T-helper 17 cell (primary cell): Measurements from ENCODE around the gene MTURN. TPM values are rescaled to one million over a fixed set of nuclear protein-coding genes. Genes with fewer than 3 reads are reported as not detected.
A peak's percentile ranks its signal among the peaks of the same experiment; 100 is the strongest.

Source experiments
- ATAC-seq: fragments of 150-1000 bp; cut with Tn5 transposase; 2 replicates; pipeline ENCODE4 v1.10.0; 2021; ENCODE audit warnings: mild to moderate bottlenecking, moderate library complexity
- DNase-seq, 3 donors: peaks; one replicate each; pipeline versions ENCODE4 v3.0.0 to v3.0.0-alpha.2; 2020 to 2021
- H3K9me3 ChIP-seq: one replicate; pipeline ENCODE4 v1.7.0; 2013; ENCODE audit warnings: low read length, mild to moderate bottlenecking; ENCODE audit not compliant: control insufficient read depth, poor library complexity, severe bottlenecking
- H3K27ac Mint-ChIP-seq: one replicate; pipeline ENCODE4 v1.8.0; 2022; ENCODE audit warnings: mild to moderate bottlenecking, moderate library complexity, mixed read lengths
- H3K27me3 Mint-ChIP-seq: one replicate; pipeline ENCODE4 v1.8.0; 2022; ENCODE audit warnings: mixed read lengths
- H3K36me3 Mint-ChIP-seq: one replicate; pipeline ENCODE4 v1.8.0; 2022; ENCODE audit warnings: low read depth, mixed read lengths
- H3K4me1 Mint-ChIP-seq: one replicate; pipeline ENCODE4 v1.8.0; 2022; ENCODE audit warnings: mild to moderate bottlenecking, mixed read lengths
- H3K4me3 Mint-ChIP-seq: one replicate; pipeline ENCODE4 v1.8.0; 2022; ENCODE audit warnings: mild to moderate bottlenecking, moderate library complexity, mixed read lengths
- total RNA-seq, 4 donors: library from RNA in 2 of 4; stranded (reverse) in 2 of 4; gene quantifications; one replicate each; pipeline ENCODE4 v1.2.3 and lab custom pipeline; 2022 to 2026

MTURN gene
- total RNA-seq, 2 donors from 2014 or later, result 25.1 to 91.0 TPM

DNA sequence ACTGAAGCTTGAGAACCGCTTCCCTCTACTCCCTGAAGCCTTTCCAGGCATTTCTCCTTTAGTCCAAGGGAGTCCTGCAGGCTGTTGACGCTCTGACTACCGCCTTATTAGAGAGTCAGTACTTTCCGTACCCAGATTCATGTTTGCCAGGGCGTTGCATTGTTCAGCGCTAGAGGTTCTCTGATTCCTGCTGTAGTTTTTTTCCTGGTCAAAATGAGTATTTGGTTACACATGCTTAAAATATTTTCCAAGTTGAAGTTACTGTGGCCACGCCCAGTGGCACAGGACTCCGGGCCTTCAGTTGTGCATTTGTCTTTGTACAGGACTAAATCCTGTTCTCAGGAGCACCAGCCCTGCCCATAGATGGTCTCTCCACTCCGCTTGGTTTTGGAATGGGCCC, 7.9 kb downstream of the MTURN start:
- no peaks in the 10 kb centered on the region for H3K27me3 Mint-ChIP-seq
- no peak for DNase-seq
- H3K4me3 Mint-ChIP-seq, result no peak overlapping the region
- no peak for ATAC-seq
- H3K36me3 Mint-ChIP-seq, result no peaks in the 10 kb centered on the region
- H3K9me3 ChIP-seq, result no peaks in the 10 kb centered on the region
- no peak overlapping the region for H3K27ac Mint-ChIP-seq
- peaks cover 14% of the 10 kb centered on the region for H3K4me1 Mint-ChIP-seq

- DNase-seq, result no peak
These were observed 9.0 kb downstream of the MTURN start for GRCh38 chr7:30143748-30144251.

DNA sequence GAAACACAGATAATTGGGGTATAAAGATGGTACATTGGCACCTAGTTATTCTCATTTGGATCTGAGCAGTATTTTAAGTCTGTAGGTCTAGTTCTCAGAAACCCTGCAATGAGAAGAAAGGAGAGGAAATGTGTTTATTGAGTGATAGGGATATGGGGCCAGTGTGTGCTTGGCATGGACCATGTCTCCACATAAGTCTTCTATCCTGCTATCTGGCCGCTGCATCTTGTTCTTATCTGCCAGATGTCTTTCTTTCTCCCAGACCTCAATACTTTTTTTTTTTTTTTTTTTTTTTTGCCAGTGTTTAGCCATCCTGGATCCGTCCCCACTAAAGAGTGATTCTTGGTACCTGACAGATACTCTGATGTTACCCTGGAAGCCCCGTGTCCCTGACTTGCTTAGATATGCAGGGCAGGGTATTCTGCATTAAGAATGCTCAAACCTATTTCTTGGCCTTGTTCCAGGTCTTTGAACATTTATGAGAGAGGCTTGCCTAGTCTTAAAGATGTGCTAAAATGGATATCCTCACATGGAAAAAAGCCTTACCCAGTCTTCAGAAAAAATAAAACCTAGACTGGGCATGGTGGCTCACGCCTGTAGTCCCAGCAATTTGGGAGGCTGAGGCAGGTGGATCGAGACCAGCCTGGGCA, 10.0 kb downstream of the MTURN start:
- ATAC-seq (no peak), DNase-seq (no peak)
- no peak overlapping the region for H3K4me3 Mint-ChIP-seq
- no peaks in the 10 kb centered on the region for H3K9me3 ChIP-seq
- no peaks in the 10 kb centered on the region for H3K36me3 Mint-ChIP-seq
- H3K4me1 Mint-ChIP-seq, result peaks cover 14% of the 10 kb centered on the region
- no peak overlapping the region for H3K27ac Mint-ChIP-seq
- H3K27me3 Mint-ChIP-seq, result no peaks in the 10 kb centered on the region

More at GRCh38 chr7:30143748-30144251, 9.0 kb downstream of the MTURN start:
- no peaks in the 10 kb centered on the region for H3K9me3 ChIP-seq
- Mint-ChIP-seq H3K27ac (no peak overlapping the region), H3K4me1 (peaks cover 11% of the 10 kb centered on the region), H3K4me3 (no peak overlapping the region), H3K36me3 (no peaks in the 10 kb centered on the region), H3K27me3 (no peaks in the 10 kb centered on the region)
- no peak for ATAC-seq

DNA sequence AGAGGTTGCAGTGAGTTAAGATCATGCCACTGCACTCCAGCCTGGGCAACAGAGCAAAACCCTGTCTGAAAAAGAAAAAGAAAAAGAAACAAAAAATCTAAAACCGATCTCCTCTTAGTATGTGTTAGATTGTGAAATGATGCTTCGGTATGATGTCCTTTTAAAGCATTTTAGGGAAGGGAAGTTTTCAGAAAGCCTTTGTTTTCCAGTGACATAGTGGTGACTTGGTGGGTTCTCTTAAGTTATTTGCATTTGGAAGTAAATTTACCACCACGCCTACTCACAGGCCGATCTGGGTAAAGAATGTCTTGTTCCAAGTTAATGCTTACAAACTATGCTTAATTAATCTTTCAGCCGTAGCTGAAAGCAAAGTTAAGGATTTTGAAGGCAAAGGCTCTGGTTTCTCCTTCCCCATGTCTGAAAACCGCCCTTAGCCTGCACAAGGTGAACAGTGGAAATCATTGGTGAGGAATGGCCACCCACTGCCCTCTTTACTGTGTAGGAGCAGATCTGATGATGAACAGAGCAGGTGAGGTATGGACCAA, 10.7 kb downstream of the MTURN start:
- Mint-ChIP-seq H3K4me3 (no peak overlapping the region), H3K36me3 (no peaks in the 10 kb centered on the region), H3K27ac (no peak overlapping the region), H3K27me3 (no peaks in the 10 kb centered on the region), H3K4me1 (peaks cover 12% of the 10 kb centered on the region)
- ATAC-seq (no peak), DNase-seq (no peak)
- H3K9me3 ChIP-seq, result no peaks in the 10 kb centered on the region

- no peak overlapping the region for H3K27ac Mint-ChIP-seq
- H3K36me3 Mint-ChIP-seq, result no peaks in the 10 kb centered on the region
- H3K4me1 Mint-ChIP-seq, result peaks cover 11% of the 10 kb centered on the region
- no peak overlapping the region for H3K4me3 Mint-ChIP-seq
- no peak for ATAC-seq
- H3K9me3 ChIP-seq, result no peaks in the 10 kb centered on the region
- DNase-seq, result no peak
- H3K27me3 Mint-ChIP-seq, result no peaks in the 10 kb centered on the region
These were observed 11.4 kb downstream of the MTURN start for GRCh38 chr7:30146127-30146612.

DNA sequence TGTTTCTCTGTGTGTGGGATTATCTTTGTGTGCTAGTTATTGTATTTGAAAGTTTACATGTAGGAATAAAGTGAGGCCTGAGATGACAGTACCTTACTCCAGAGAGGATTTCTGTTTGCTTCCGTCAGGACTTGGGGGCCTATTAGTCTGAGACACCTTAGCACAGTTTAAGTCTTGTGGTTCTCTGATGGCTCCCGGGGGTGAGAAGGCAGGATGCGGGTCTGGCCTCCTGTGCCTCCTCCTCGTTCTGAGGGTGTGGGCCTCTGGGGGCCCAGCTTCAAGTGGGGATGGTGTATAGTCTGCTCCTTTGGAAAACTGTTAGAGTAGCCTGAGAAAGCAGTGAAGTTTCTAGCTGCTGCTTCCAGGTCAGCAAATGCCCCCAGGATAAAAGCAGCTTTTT, 12.4 kb downstream of the MTURN start:
- no peak overlapping the region for H3K27ac Mint-ChIP-seq
- H3K27me3 Mint-ChIP-seq, result no peaks in the 10 kb centered on the region
- H3K9me3 ChIP-seq, result no peaks in the 10 kb centered on the region
- no peak for DNase-seq
- no peaks in the 10 kb centered on the region for H3K36me3 Mint-ChIP-seq
- peaks cover 11% of the 10 kb centered on the region for H3K4me1 Mint-ChIP-seq
- no peak overlapping the region for H3K4me3 Mint-ChIP-seq
- no peak for ATAC-seq

GRCh38 chr7:30147785-30148184, 13.0 kb downstream of the MTURN start:
- DNase-seq (no peak), ATAC-seq (no peak)
- H3K36me3 Mint-ChIP-seq, result no peaks in the 10 kb centered on the region
- H3K27me3 Mint-ChIP-seq, result no peaks in the 10 kb centered on the region
- H3K4me3 Mint-ChIP-seq, result no peak overlapping the region
- peaks cover 9% of the 10 kb centered on the region for H3K4me1 Mint-ChIP-seq
- H3K9me3 ChIP-seq, result no peaks in the 10 kb centered on the region
- no peak overlapping the region for H3K27ac Mint-ChIP-seq

DNA sequence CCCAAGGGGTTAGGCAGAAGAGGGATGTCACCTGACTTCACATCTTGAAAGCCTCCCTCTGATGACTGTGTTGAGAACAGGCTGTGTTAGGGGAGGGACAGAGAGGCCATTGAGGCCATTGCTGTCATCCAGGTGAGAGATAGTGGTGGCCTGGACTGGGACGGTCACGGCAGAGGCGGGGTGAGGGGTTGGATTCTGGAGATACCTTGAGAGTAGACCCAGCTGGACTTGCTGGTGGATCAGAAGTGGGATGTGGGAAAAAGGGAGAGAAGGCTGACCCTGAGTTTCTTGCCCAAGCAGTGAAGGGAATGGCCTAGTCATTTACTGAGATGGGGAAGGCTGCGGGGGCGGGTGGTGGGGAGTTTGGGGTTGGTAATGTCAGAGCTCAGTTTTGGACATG, 13.6 kb downstream of the MTURN start:
- Mint-ChIP-seq H3K4me3 (peak overlapping the region; percentile 68), H3K4me1 (peaks cover 5% of the 10 kb centered on the region), H3K27ac (no peak overlapping the region), H3K27me3 (no peaks in the 10 kb centered on the region), H3K36me3 (no peaks in the 10 kb centered on the region)
- no peaks in the 10 kb centered on the region for H3K9me3 ChIP-seq
- ATAC-seq, result no peak
- DNase-seq, result no peak

GRCh38 chr7:30148951-30149459, 14.2 kb downstream of the MTURN start:
- ATAC-seq (peak; percentile 82), DNase-seq (peak in 1 of 3 donors; percentile 13)
- Mint-ChIP-seq H3K36me3 (no peaks in the 10 kb centered on the region), H3K27ac (no peak overlapping the region), H3K4me1 (peaks cover 5% of the 10 kb centered on the region), H3K27me3 (no peaks in the 10 kb centered on the region), H3K4me3 (peak overlapping the region; percentile 68)
- no peaks in the 10 kb centered on the region for H3K9me3 ChIP-seq

DNA sequence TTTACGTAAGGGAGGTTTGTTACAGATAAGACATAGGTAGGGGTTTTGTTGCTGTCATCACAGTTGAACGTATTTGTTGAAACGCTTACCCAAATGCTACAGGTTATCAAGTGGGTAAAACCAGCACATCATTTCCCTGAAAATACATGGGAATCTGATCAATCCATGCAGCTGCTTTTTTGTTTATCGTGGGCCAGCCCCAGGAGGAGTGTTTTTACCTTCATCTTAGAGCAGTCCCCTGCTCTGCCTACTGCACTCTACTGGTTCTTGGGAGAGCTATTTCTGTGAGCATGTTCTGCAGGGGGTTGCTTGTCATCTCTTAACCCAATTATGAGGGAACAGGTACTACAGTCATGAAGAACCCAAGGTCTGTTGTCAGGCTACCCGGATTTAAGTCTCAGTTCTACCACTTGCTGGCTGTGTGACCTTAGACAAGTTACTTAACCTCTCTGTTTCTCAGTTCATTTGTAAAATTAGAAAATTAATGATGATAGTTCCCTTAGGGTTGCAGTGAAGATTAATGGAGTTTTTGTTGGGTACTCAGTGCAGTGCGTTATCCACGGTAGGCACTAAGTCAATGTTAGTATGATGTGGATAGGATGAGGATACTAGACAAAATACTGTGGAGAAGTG, 15.0 kb downstream of the MTURN start:
- H3K36me3 Mint-ChIP-seq, result no peaks in the 10 kb centered on the region
- no peaks in the 10 kb centered on the region for H3K9me3 ChIP-seq
- no peak overlapping the region for H3K27ac Mint-ChIP-seq
- ATAC-seq (no peak), DNase-seq (no peak)
- H3K4me3 Mint-ChIP-seq, result peak overlapping the region; percentile 68
- H3K27me3 Mint-ChIP-seq, result no peaks in the 10 kb centered on the region
- H3K4me1 Mint-ChIP-seq, result peaks cover 5% of the 10 kb centered on the region

DNA sequence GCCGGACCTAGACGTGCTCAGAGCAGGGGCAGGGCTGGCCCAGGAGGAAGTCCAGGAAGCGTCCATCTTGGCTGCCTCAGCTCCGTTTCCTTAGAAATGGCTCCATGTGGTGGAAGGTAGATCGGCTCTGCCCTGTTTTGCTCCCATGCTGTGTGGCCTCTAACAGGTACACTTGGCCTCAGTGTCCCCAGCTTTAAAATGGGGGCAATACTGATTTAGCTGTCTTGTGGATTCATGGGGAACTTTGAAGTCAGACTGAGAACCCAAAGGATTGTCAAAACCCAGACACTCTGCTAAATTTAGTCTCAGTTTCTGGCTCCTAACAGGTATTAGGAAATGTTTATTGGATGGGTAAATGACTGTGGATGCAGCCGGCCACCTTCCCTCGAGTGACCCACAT, 15.9 kb downstream of the MTURN start:
- H3K36me3 Mint-ChIP-seq, result no peaks in the 10 kb centered on the region

DNA sequence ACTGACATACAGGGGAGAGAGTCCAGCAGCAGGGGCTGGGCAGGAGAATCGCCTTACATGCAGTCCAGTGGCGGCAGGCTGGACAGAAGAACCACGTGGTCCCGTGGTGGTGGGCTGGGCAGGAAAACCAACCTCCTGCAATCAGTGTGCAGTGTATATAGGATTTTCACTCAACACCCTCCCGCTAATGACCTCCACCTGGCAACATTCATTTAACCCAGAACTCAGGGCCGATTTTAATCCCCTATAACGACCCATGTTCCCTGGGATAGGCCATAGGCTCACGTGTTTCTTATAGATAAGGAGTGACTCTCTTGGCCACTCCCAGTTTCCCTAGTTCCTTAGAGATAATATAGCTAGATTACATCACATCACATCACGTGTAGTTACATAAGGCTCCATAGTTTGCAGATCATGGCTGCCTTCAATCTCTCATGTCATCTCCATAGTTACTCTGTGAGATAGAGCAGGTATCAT, 19.4 kb downstream of the MTURN start:
- no peak for ATAC-seq
- H3K9me3 ChIP-seq, result no peaks in the 10 kb centered on the region
- Mint-ChIP-seq H3K27ac (no peak overlapping the region), H3K27me3 (no peaks in the 10 kb centered on the region), H3K4me1 (peaks cover 13% of the 10 kb centered on the region), H3K4me3 (no peak overlapping the region), H3K36me3 (no peaks in the 10 kb centered on the region)
- no peak for DNase-seq

More for the DNA sequence above, 15.9 kb downstream of the MTURN start:
- H3K9me3 ChIP-seq, result no peaks in the 10 kb centered on the region
- no peak for DNase-seq
- ATAC-seq, result no peak
- H3K27ac Mint-ChIP-seq, result no peak overlapping the region
- H3K27me3 Mint-ChIP-seq, result no peaks in the 10 kb centered on the region
- H3K4me3 Mint-ChIP-seq, result no peak overlapping the region
- H3K4me1 Mint-ChIP-seq, result peaks cover 8% of the 10 kb centered on the region

DNA sequence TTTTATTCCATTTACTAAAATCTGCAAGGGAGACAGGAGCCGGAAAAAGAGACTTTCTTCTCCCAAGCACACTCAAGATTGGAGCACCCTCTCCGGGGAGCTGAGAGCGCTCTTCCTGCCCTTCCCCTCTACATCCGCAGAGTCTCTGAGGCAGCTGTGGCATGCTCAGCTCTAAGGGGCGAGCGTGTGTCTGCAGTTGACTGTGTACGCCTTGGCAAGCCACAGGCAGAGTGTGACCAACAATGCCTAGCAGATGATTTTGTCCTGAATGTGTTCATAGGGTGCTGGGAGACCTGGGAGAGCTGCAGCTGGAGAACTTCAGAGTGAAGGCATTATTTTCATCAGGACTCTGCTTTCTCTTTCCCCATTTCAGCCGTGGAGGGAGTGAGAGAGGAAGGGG, 20.7 kb downstream of the MTURN start:
- no peaks in the 10 kb centered on the region for H3K9me3 ChIP-seq
- no peak overlapping the region for H3K27ac Mint-ChIP-seq
- H3K4me3 Mint-ChIP-seq, result no peak overlapping the region
- peaks cover 16% of the 10 kb centered on the region for H3K4me1 Mint-ChIP-seq
- H3K27me3 Mint-ChIP-seq, result peaks cover 4% of the 10 kb centered on the region
- DNase-seq, result no peak
- ATAC-seq, result no peak
- H3K36me3 Mint-ChIP-seq, result peaks cover 3% of the 10 kb centered on the region
